GM18870 (cell line): ENCODE measurements around the gene ARFGAP3.

Experiments
- ATAC-seq: cut with Tn5 transposase; IDR thresholded peaks from one replicate; pipeline ENCODE4 v1.9.1; 2021; ENCODE audit warnings: moderate library complexity; ENCODE audit not compliant: unreplicated experiment

The ARFGAP3 gene

DNA sequence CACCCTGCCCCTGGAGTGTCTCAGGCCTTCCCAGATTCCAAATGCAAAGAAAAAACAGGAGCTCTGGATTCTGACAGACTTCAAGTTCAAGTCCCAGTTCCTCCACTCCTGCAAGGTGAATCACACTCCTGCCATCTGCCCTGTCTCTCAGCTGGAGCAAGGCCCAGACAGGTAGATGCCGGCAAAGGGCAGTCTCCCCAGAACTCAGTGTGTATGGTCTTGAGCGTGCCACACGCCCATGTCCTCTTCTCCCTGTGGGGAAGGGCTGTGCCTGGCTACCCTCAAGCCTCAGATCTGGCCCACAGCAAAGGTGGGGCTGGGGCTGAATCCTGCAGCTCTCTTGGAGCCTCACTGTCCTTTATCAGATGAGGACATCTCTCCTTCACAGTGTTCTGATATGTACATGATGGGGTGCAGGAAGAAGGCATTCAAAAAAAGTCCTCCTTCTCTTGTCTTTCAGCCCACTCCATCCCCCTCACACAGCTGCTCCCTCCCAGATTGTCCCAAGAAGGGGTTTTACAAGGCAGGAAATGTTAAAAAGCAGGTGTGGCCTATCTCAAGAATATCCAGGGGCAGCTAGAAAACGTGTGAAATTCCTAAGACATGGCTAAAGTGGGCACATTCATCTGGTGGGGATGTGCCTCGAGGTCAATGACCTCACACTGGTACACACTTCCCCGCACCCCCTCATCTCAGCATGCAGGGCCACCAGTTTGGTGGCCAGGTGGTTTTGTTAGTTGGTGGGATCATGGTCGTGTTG is 27.7 kb upstream of the ARFGAP3 start:
- no peak for ATAC-seq

DNA sequence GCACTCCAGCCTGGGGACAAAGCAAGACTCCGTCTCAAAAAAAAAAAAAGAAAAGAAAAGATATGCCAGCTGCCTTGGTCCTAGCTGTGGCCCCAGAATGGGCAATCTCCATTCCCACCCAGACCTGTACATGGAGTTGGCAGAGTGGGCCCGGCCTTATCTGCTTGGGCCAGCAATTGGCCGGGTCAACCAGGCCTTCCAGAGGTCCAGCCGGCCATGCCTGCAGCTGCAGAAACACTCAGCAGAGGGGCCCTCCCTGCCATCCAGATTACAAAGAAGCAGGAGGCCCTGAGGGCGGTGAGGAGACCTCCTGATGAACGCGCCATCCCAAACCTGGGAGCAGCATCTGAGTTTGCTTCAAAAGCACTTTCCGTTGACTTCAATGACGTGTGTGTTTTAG is 26.9 kb upstream of the ARFGAP3 start:
- ATAC-seq: no peak

GRCh38 chr22:42883121-42883520 is 26.0 kb upstream of the ARFGAP3 start:
- ATAC-seq: no peak

- ATAC-seq: no peak
Measured at GRCh38 chr22:42881982-42882656, 25.0 kb upstream of the ARFGAP3 start.

GRCh38 chr22:42881298-42881697 is 24.2 kb upstream of the ARFGAP3 start:
- no peak for ATAC-seq

DNA sequence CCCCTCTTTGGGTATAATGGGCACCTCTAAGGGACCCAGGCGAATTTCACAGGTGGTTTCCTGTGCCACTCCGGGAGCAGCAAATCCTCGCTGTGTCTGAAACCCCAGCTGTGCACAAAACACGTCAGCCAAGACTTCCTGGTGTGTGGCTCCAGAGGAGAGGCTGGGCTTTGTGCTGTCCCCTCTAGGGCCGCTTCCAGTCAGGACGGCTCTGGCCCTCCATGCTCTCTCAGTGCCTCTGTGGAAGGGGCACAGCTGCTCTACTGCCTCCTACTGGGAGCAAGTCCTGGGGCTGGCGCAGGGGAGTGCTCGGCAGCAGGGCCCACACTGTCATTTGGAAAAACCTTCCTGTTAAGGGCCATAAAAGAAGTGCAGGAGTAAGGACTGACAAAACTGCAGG is 23.7 kb upstream of the ARFGAP3 start:
- ATAC-seq: no peak

GRCh38 chr22:42879371-42880021 is 22.4 kb upstream of the ARFGAP3 start:
- ATAC-seq: no peak

GRCh38 chr22:42878561-42879305 is 21.7 kb upstream of the ARFGAP3 start:
- no peak for ATAC-seq

DNA sequence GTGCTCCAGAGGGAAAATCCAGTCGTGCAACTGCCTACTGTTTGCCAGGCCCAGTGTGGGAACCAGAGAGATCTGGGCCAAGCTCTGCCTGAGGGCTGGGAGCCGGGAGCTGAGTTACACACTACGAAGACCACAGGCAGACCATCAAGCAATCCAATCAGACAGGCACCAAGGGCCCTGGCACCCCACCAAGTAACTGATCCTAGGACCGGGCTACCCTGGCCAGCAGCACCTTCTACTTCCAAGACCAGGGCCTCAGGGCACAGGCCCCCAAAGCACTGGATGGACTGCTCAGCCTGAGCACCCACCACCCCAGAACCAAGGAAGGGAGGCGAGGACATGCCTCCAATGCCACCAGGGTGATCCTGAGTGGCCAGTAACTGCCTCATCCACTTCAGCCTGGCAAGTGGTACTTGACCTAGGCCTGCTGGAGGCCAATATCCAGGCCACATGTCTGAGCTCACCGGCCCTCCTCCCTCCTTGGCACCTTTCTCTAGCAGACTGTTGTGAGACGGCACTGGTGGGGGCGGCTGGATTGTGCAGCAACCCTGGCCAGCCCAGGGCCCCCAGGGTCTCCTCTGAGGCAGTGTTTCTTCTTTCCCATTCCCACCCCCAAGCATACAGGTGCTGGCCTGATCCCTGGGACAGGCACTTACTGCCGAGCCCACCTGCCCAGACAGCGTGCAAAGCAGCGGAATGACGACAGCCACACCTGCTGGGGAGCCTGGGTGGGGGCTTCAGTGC is 20.7 kb upstream of the ARFGAP3 start:
- ATAC-seq: no peak

DNA sequence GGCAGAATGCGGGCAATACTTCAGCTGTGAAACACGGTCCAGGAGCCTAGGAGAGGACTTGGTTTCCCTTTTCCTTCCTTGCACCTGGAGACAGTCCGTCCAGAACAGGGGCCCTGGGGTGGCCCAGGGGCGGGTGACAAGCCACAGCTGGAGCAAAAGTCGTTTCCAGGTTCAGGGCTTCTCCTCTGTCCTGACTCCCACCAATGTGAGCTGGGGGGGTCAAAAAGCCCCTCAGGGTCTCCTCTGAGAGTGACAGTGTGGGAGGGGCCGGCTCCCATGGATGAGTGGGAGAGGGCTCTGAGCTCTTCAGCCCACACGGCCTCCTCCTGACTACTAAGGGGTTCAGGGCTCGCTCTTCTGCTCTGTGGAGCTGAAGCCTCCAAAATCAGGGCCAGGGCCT is 20.1 kb upstream of the ARFGAP3 start:
- ATAC-seq: no peak

GRCh38 chr22:42876041-42876440 is 19.0 kb upstream of the ARFGAP3 start:
- no peak for ATAC-seq

DNA sequence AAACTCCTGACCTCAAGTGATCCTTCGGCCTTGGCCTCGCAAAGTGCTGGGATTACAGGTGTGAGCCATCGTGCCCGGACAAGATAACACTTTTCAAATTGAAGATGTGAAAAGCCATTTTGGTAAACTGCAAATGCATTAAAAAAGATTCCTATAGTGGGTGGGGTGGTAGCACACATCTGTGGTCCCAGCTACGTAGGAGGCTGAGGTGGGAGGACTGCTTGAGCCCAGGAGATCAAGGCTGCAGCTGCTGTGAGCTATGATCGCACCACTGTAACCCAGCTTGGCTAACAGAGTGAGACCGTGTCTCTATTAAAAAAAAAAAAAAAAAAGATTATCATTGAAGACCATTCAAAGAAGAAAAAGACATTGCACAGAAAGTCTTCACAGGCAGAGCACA is 16.9 kb upstream of the ARFGAP3 start:
- no peak for ATAC-seq

GRCh38 chr22:42873356-42873755 is 16.3 kb upstream of the ARFGAP3 start:
- ATAC-seq: no peak

- ATAC-seq: no peak
Measured at GRCh38 chr22:42872821-42873220, 15.7 kb upstream of the ARFGAP3 start.

- no peak for ATAC-seq
Measured at GRCh38 chr22:42871146-42872050, 14.3 kb upstream of the ARFGAP3 start.

DNA sequence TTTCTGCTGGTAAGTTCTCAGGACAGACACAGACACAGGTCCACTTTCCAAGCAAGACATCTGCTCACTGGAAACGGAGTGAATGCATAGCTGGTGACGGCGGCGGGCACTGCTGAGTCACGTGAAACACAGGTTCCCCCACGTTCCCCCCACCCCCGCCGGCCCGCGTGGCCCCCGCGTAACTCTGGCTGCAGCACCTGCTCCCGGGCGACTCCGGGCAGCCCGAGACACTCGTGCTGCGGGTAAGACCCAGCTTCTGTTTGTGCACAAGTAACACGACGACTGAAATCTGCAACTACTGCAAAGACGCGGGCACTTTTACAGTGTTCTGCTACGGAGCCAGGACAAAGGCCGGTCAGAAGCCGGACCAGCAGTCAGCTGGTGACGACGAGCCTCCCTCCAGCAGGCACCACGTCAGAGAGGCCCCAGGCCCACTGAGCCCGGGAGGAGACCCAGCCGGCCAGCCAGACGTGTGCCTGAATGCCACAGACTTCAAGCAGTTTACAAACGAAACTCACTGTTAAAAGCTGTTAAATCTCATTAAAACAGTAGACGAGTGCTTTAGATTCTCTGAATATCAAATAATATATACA is 12.9 kb upstream of the ARFGAP3 start:
- no peak for ATAC-seq

DNA sequence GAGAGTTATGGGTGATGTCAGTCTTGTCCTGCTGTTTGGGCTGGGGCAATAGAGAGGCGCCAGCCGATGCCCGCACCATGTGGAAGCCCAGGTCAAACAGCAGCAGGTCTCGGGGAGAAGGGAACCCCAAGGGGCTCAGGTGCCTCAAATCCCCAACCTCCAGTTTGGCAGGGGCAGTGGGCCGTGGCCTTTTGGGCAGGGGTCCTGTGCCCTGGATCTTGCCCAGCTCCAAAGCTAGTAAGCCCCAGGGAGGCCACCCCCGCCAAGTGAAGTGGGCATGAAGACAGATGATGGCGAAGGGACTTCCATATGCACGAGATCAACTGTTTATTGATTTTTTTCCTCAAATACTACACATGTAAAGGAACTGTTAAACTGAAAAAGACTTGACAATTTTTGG is 12.4 kb upstream of the ARFGAP3 start:
- ATAC-seq: no peak

- ATAC-seq: no peak
Measured at GRCh38 chr22:42868751-42869251, 11.7 kb upstream of the ARFGAP3 start.

GRCh38 chr22:42866100-42866499 is 9.0 kb upstream of the ARFGAP3 start:
- no peak for ATAC-seq
